Measurements from ENCODE around the gene ROBO1. TPM values are rescaled to one million over a fixed set of nuclear protein-coding genes. Genes with fewer than 3 reads are reported as not detected.

ROBO1 gene
- total RNA-seq, 1 donor from 2014 or later = 27.1 TPM

- Histone ChIP-seq H3K9me3 (no peaks in the 10 kb centered on the region), H3K4me1 (no peaks in the 10 kb centered on the region), H3K27ac (no peak overlapping the region), H3K36me3 (no peaks in the 10 kb centered on the region), H3K4me3 (no peak overlapping the region), H3K27me3 (no peaks in the 10 kb centered on the region)
- ATAC-seq = no peak
- intact Hi-C loops (cut with DNase I) = no loop called here
- DNase-seq = no peak
- TF ChIP-seq CTCF (IDR thresholded peaks at IDR 0.05) = no peak
Observed at GRCh38 chr3:79724206-79724605, 43.6 kb downstream of the ROBO1 start.

GRCh38 chr3:79690072-79690471 lies 77.7 kb downstream of the ROBO1 start:
- no peaks in the 10 kb centered on the region for H3K9me3 ChIP-seq
- ATAC-seq (no peak), DNase-seq (no peak)
- H3K4me3 ChIP-seq = no peak overlapping the region
- H3K27ac ChIP-seq = no peak overlapping the region
- H3K27me3 ChIP-seq = no peaks in the 10 kb centered on the region
- no peak for TF ChIP-seq CTCF (IDR thresholded peaks at IDR 0.05)
- H3K4me1 ChIP-seq = no peaks in the 10 kb centered on the region
- H3K36me3 ChIP-seq = no peaks in the 10 kb centered on the region
- intact Hi-C loops (cut with DNase I) = no loop called here

GRCh38 chr3:79685108-79685507 lies 82.7 kb downstream of the ROBO1 start:
- DNase-seq (no peak), ATAC-seq (no peak)
- H3K36me3 ChIP-seq = no peaks in the 10 kb centered on the region
- no peaks in the 10 kb centered on the region for H3K9me3 ChIP-seq
- no peak overlapping the region for H3K4me3 ChIP-seq
- TF ChIP-seq CTCF (IDR thresholded peaks at IDR 0.05) = no peak
- H3K27me3 ChIP-seq = no peaks in the 10 kb centered on the region
- H3K27ac ChIP-seq = no peak overlapping the region
- intact Hi-C loops (cut with DNase I) = no loop called here
- no peaks in the 10 kb centered on the region for H3K4me1 ChIP-seq

GRCh38 chr3:79684041-79684440 lies 83.8 kb downstream of the ROBO1 start:
- intact Hi-C loops (cut with DNase I) = no loop called here
- H3K27ac ChIP-seq = no peak overlapping the region
- no peak for TF ChIP-seq CTCF (IDR thresholded peaks at IDR 0.05)
- no peaks in the 10 kb centered on the region for H3K9me3 ChIP-seq
- DNase-seq = no peak
- H3K4me3 ChIP-seq = no peak overlapping the region
- H3K4me1 ChIP-seq = no peaks in the 10 kb centered on the region
- ATAC-seq = no peak
- H3K27me3 ChIP-seq = no peaks in the 10 kb centered on the region
- no peaks in the 10 kb centered on the region for H3K36me3 ChIP-seq

- intact Hi-C loops (cut with DNase I) = no loop called here
- Histone ChIP-seq H3K36me3 (no peaks in the 10 kb centered on the region), H3K9me3 (no peaks in the 10 kb centered on the region), H3K4me3 (no peak overlapping the region), H3K27me3 (no peaks in the 10 kb centered on the region), H3K27ac (no peak overlapping the region), H3K4me1 (no peaks in the 10 kb centered on the region)
- DNase-seq (no peak), ATAC-seq (no peak)
- no peak for TF ChIP-seq CTCF (IDR thresholded peaks at IDR 0.05)
Observed at GRCh38 chr3:79672731-79673130, 95.1 kb downstream of the ROBO1 start.

- Histone ChIP-seq H3K4me1 (no peaks in the 10 kb centered on the region), H3K27me3 (no peaks in the 10 kb centered on the region), H3K9me3 (no peaks in the 10 kb centered on the region), H3K36me3 (no peaks in the 10 kb centered on the region), H3K27ac (no peak overlapping the region), H3K4me3 (no peak overlapping the region)
- no peak for ATAC-seq
- no peak for DNase-seq
- TF ChIP-seq CTCF (IDR thresholded peaks at IDR 0.05) = no peak
- intact Hi-C loops (cut with DNase I) = no loop called here
Observed at GRCh38 chr3:79672075-79672474, 95.7 kb downstream of the ROBO1 start.

Measured in upper lobe of right lung (tissue), 1 donor.